SK-N-SH (cell line): Measurements from ENCODE around the gene SH2D5.

Source experiments
- EZH2phosphoT487 ChIP-seq: fragments of 200-600 bp; sonication (generic); IDR thresholded peaks from 2 replicates; pipeline ENCODE4 v1.6.1; 2017; ENCODE audit warnings: low read depth, mixed run types, mild to moderate bottlenecking, antibody characterized with exemption, moderate library complexity, borderline replicate concordance
- FOXM1 ChIP-seq: IDR thresholded peaks from 2 replicates; pipeline ENCODE4 v1.4.0; 2012; ENCODE audit warnings: low read depth, mild to moderate bottlenecking
- MEF2A ChIP-seq: IDR thresholded peaks from 2 replicates; pipeline ENCODE4 v1.4.0; 2012; ENCODE audit warnings: low read depth, borderline replicate concordance
- NFIC ChIP-seq: IDR thresholded peaks from 2 replicates; pipeline ENCODE4 v1.4.0; 2012; ENCODE audit warnings: borderline replicate concordance
- NRF1 ChIP-seq: IDR thresholded peaks from 2 replicates; pipeline ENCODE4 v1.6.1; 2012; ENCODE audit warnings: low read depth, mild to moderate bottlenecking, low read length
- RAD21 ChIP-seq: IDR thresholded peaks from 2 replicates; pipeline ENCODE4 v1.6.1; 2012; ENCODE audit warnings: mild to moderate bottlenecking, low read length
- RCOR1 ChIP-seq: fragments of 150-350 bp; IDR thresholded peaks from 2 replicates; pipeline ENCODE4 v1.6.1; 2017; ENCODE audit warnings: antibody characterized with exemption, low read length
- REST ChIP-seq: IDR thresholded peaks from 2 replicates; pipeline ENCODE4 v1.6.1; 2012; ENCODE audit warnings: mild to moderate bottlenecking, low read depth, low read length, moderate library complexity
- RXRA ChIP-seq: IDR thresholded peaks from 2 replicates; pipeline ENCODE4 v1.4.0; 2012; ENCODE audit warnings: low read depth, mild to moderate bottlenecking, borderline replicate concordance
- SIN3A ChIP-seq: IDR thresholded peaks from 2 replicates; pipeline ENCODE4 v1.6.1; 2012; ENCODE audit warnings: low read depth, mild to moderate bottlenecking, low read length, moderate library complexity, borderline replicate concordance
- SMC3 ChIP-seq: IDR thresholded peaks from 2 replicates; pipeline ENCODE4 v1.6.1; 2012; ENCODE audit warnings: low read depth, low read length, improper control_type of control experiment
- TCF12 ChIP-seq: IDR thresholded peaks from 2 replicates; pipeline ENCODE4 v1.4.0; 2012
- TF ChIP-seq, protein P1 (sequence below): fragments of 200-600 bp; sonication (generic); IDR thresholded peaks from 2 replicates; pipeline ENCODE4 v1.6.1; 2017; ENCODE audit warnings: antibody characterized with exemption, mild to moderate bottlenecking, moderate library complexity
- TF ChIP-seq, protein P2 (sequence below): IDR thresholded peaks from 2 replicates; pipeline ENCODE4; 2012

DNA sequence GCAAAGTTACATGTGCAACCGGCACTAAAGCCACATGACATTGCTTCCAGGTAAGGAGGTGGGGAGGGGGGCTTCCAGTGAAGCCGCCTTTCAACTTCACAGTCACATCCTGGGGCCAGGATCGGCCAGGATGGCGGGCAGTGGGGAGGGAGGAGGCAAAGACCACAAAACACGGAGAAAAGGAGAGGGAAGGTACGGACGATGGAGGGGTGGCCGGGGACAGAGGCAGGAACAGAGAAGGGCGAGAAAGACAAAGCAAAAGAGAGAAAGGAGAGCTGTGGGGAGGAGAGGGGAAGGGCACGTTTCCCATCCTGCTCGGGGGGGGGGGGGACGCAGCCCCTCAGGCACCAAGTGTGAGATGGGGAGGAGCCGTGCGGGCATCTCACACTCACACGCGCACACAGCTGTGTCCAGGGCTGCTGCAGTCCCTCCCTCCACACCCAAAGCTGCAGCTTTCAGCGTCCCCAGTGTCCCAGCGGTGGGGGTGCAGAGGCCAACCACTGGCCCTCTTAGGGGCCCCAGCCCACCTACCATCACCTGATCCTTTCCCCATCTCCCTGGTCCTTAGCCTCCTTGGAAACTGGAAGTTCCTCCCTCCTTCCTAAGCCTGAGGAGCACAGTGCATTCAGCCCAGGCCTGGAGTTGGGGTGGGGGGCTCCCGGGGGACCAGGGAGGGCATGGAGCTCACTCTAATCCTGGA lies 2.4 kb downstream of the SH2D5 start:
- TF ChIP-seq, protein P1, sequence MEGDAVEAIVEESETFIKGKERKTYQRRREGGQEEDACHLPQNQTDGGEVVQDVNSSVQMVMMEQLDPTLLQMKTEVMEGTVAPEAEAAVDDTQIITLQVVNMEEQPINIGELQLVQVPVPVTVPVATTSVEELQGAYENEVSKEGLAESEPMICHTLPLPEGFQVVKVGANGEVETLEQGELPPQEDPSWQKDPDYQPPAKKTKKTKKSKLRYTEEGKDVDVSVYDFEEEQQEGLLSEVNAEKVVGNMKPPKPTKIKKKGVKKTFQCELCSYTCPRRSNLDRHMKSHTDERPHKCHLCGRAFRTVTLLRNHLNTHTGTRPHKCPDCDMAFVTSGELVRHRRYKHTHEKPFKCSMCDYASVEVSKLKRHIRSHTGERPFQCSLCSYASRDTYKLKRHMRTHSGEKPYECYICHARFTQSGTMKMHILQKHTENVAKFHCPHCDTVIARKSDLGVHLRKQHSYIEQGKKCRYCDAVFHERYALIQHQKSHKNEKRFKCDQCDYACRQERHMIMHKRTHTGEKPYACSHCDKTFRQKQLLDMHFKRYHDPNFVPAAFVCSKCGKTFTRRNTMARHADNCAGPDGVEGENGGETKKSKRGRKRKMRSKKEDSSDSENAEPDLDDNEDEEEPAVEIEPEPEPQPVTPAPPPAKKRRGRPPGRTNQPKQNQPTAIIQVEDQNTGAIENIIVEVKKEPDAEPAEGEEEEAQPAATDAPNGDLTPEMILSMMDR, result no peak
- TF ChIP-seq TCF12, result no peak
- no peak for TF ChIP-seq RAD21
- no peak for TF ChIP-seq NRF1
- no peak for TF ChIP-seq SMC3
- TF ChIP-seq MEF2A, result no peak
- TF ChIP-seq FOXM1, result no peak
- TF ChIP-seq, protein P2, sequence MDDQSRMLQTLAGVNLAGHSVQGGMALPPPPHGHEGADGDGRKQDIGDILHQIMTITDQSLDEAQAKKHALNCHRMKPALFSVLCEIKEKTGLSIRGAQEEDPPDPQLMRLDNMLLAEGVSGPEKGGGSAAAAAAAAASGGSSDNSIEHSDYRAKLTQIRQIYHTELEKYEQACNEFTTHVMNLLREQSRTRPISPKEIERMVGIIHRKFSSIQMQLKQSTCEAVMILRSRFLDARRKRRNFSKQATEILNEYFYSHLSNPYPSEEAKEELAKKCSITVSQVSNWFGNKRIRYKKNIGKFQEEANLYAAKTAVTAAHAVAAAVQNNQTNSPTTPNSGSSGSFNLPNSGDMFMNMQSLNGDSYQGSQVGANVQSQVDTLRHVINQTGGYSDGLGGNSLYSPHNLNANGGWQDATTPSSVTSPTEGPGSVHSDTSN, result no peak
- TF ChIP-seq REST, result no peak
- no peak for TF ChIP-seq RXRA
- TF ChIP-seq SIN3A, result no peak
- TF ChIP-seq RCOR1, result no peak
- TF ChIP-seq NFIC, result no peak
- no peak for TF ChIP-seq EZH2phosphoT487
